Endothelial cell of umbilical vein (primary cell): ENCODE measurements around the gene CD72. TPM values are rescaled to one million over a fixed set of nuclear protein-coding genes. Genes with fewer than 3 reads are reported as not detected.
"Not testable (repeated sequence)": the region's sequence is repeated elsewhere in the genome, so short reads cannot be mapped to it uniquely, and the experiment has no call there.

Experiments used
- BruUV-seq: library from RNA; stranded (reverse); fragments of 400-500 nt; replicated peaks from 2 replicates; lab custom pipeline; 2021; lab: Mats Ljungman, UMichigan
- CTCF ChIA-PET: fragments of 300-600, 350-600 bp; sonication (Branson Sonifier 250); formaldehyde crosslinking; loops from one replicate; lab custom pipeline; 2021; ENCODE audit warnings: antibody characterized with exemption, inconsistent platforms; lab: Charles Lee
- POLR2A ChIA-PET: fragments of 300-600, 350-600 bp; sonication (Branson Sonifier 250); formaldehyde crosslinking; loops from one replicate; lab custom pipeline; 2021; ENCODE audit warnings: antibody characterized with exemption, inconsistent platforms; lab: Charles Lee
- DNase-seq: peaks from one replicate; pipeline ENCODE4 v3.0.0-alpha.2; 2011; ENCODE audit warnings: low read depth, low spot score
- FAIRE-seq: peaks from 2 replicates; lab custom pipeline; 2011; peaks lifted over from hg19 to GRCh38; lab: Jason Lieb, UNC
- H2AFZ ChIP-seq: 2 replicates; pipeline ENCODE4 v1.6.0; 2012; ENCODE audit warnings: low read depth, low read length, control low read depth, inconsistent platforms
- H3K27ac ChIP-seq: 2 replicates; pipeline ENCODE4 v1.5.1; 2011; ENCODE audit warnings: low read depth, mild to moderate bottlenecking, control low read depth, low read length, moderate library complexity; ENCODE audit not compliant: insufficient read depth
- H3K27me3 ChIP-seq, 2 experiments: 2 replicates each; pipeline versions ENCODE4 v1.6.0 to v1.6.1; 2011; ENCODE audit warnings: low read length in 2 of 2, mixed read lengths in 1 of 2; ENCODE audit not compliant: control insufficient read depth in 2 of 2, insufficient read depth in 2 of 2
- H3K36me3 ChIP-seq, 2 experiments: 2 replicates in 1 of 2; 3 replicates in 1 of 2; pipeline ENCODE4 v1.5.1; 2011; ENCODE audit warnings: low read length in 2 of 2, mild to moderate bottlenecking in 1 of 2, moderate library complexity in 1 of 2; ENCODE audit not compliant: control insufficient read depth in 2 of 2, insufficient read depth in 2 of 2; ENCODE audit errors: extremely low read depth in 1 of 2
- H3K4me1 ChIP-seq: 3 replicates; pipeline ENCODE4 v1.5.1; 2011; ENCODE audit warnings: mild to moderate bottlenecking, low read length; ENCODE audit not compliant: control insufficient read depth, insufficient read depth; ENCODE audit errors: extremely low read depth
- H3K4me2 ChIP-seq: 2 replicates; pipeline ENCODE4 v1.6.1; 2011; ENCODE audit warnings: low read length, control low read depth, mixed read lengths; ENCODE audit not compliant: insufficient read depth
- H3K4me3 ChIP-seq, 3 experiments: fragments of 200-600 bp in 1 of 3; sonication (generic), shearing (Covaris generic) in 1 of 3; replicated peaks in 1 of 3; 2 replicates each; pipeline ENCODE4 v1.5.1; 2011 to 2016; ENCODE audit warnings: control low read depth in 3 of 3, low read length in 3 of 3, mild to moderate bottlenecking in 2 of 3, inconsistent platforms in 1 of 3, low read depth in 1 of 3, moderate library complexity in 1 of 3; ENCODE audit not compliant: insufficient read depth in 1 of 3
- H3K79me2 ChIP-seq: 2 replicates; pipeline ENCODE4 v1.6.0; 2012; ENCODE audit warnings: low read length, inconsistent platforms; ENCODE audit not compliant: control insufficient read depth, insufficient read depth
- H3K9ac ChIP-seq: replicated peaks from 2 replicates; pipeline ENCODE3; 2011; ENCODE audit warnings: low read length, control low read depth; ENCODE audit not compliant: insufficient read depth; ENCODE audit errors: extremely low read depth
- H3K9me1 ChIP-seq: replicated peaks from 3 replicates; pipeline ENCODE4 v1.6.0; 2011; ENCODE audit warnings: mild to moderate bottlenecking, low read length; ENCODE audit not compliant: control insufficient read depth, insufficient read depth; ENCODE audit errors: extremely low read depth
- H3K9me3 ChIP-seq: replicated peaks from 2 replicates; pipeline ENCODE4 v1.5.1; 2012; ENCODE audit warnings: low read length, inconsistent platforms; ENCODE audit not compliant: control insufficient read depth, insufficient read depth
- H4K20me1 ChIP-seq: replicated peaks from 2 replicates; pipeline ENCODE3; 2011; ENCODE audit warnings: mild to moderate bottlenecking, low read length; ENCODE audit not compliant: control insufficient read depth, insufficient read depth; ENCODE audit errors: extremely low read depth
- CTCF ChIP-seq, 2 donors: IDR thresholded peaks; 1 replicate in 1 of 2; 2 replicates in 1 of 2; pipeline ENCODE4 v1.5.1; 2011; ENCODE audit warnings: low read length in 2 of 2, mild to moderate bottlenecking in 2 of 2, moderate library complexity in 2 of 2, control low read depth in 1 of 2, inconsistent platforms in 1 of 2, low read depth in 1 of 2; ENCODE audit not compliant: insufficient read depth in 1 of 2; ENCODE audit errors: extremely low read depth in 1 of 2
- EZH2 ChIP-seq: IDR thresholded peaks from 2 replicates; pipeline ENCODE4 v1.6.1; 2012; ENCODE audit warnings: borderline replicate concordance, low read depth, mild to moderate bottlenecking, moderate library complexity, low read length, inconsistent platforms; ENCODE audit not compliant: severe bottlenecking
- FOS ChIP-seq: IDR thresholded peaks from 2 replicates; pipeline ENCODE4 v1.6.1; 2011; ENCODE audit warnings: mild to moderate bottlenecking, low read length, moderate library complexity, borderline replicate concordance; ENCODE audit not compliant: insufficient read depth
- GATA2 ChIP-seq: IDR thresholded peaks from 2 replicates; pipeline ENCODE4 v1.7.0; 2011; ENCODE audit warnings: low read depth, mild to moderate bottlenecking, moderate library complexity, mixed read lengths, low read length; ENCODE audit not compliant: insufficient read length, insufficient read depth
- JUN ChIP-seq: IDR thresholded peaks from 2 replicates; pipeline ENCODE4 v1.6.1; 2011; ENCODE audit warnings: borderline replicate concordance, low read depth; ENCODE audit not compliant: insufficient read length, insufficient read depth
- MAX ChIP-seq: IDR thresholded peaks from 2 replicates; pipeline ENCODE4 v1.6.1; 2011; ENCODE audit not compliant: insufficient read depth, insufficient read length
- MYC ChIP-seq: IDR thresholded peaks from one replicate; pipeline ENCODE4 v1.6.1; 2011; ENCODE audit warnings: mild to moderate bottlenecking, low read depth, low read length
- POLR2A ChIP-seq: IDR thresholded peaks from 2 replicates; pipeline ENCODE4 v1.6.1; 2012; ENCODE audit warnings: low read depth, mild to moderate bottlenecking, control low read depth, low read length
- dilution Hi-C: fragments of 300-500 bp; cut with MboI; formaldehyde crosslinking; loops from one replicate; pipeline ENCODE4 v1.15.0; 2019; ENCODE audit warnings: low sequenced_read_pairs; ENCODE audit not compliant: extremely low pct_ligation_motif_present
- intact Hi-C: fragments of 100-400 bp; cut with micrococcal nuclease; formaldehyde crosslinking; loops from one replicate; pipeline ENCODE4 v1.10.0; 2022
- polyA plus RNA-seq, 4 experiments: library from polyadenylated mRNA; depleted of rRNA in 3 of 4; stranded (reverse) in 3 of 4; unstranded in 1 of 4; fragments of >200 nt; gene quantifications; 2 replicates each; pipeline versions ENCODE4 v1.2.1 to v1.2.3, GENCODE V29; 2011 to 2012; ENCODE audit warnings: missing spikeins in 1 of 4
- total RNA-seq: library from RNA; stranded (reverse); gene quantifications from 2 replicates; pipeline ENCODE4 v1.2.3, GENCODE V29; 2021

CD72 gene
- total and polyA plus RNA-seq, 2 donors (not counting 3 experiments of a cell fraction or from before 2014, with no cell fraction given), result 0.39 TPM; not detected in 1

- H3K9me1 ChIP-seq, result no peaks in the 10 kb centered on the region
- DNase-seq (no peak), FAIRE-seq (no peak)
- dilution Hi-C loops (no loop called here), intact Hi-C loops (no loop called here)
- no peak overlapping the region for H3K9ac ChIP-seq
- no peaks in the 10 kb centered on the region for H3K9me3 ChIP-seq
- H3K36me3 ChIP-seq, result no peaks in the 10 kb centered on the region
- TF ChIP-seq CTCF (IDR thresholded peaks at IDR 0.05; ENCODE audit: extremely low read depth in 1 of 2, insufficient read depth in 1 of 2, low read depth in 1 of 2, low read length in 2 of 2), result no peak
- TF ChIP-seq MAX, result no peak
- TF ChIP-seq POLR2A, result no peak
- TF ChIP-seq GATA2, result no peak
- no peak for TF ChIP-seq EZH2
- no peak for TF ChIP-seq MYC
- TF ChIP-seq FOS, result no peak
- TF ChIP-seq JUN, result no peak
- ChIA-PET CTCF (interaction anchor here (0.6 to 2.9 kb wide), 6 partner anchors 10 to 120 kb away, joined by 3 to 21 read pairs (median 4); no protein-coding TSS in a partner anchor), POLR2A (no interaction called here)
- no peaks in the 10 kb centered on the region for H3K79me2 ChIP-seq
- no peak overlapping the region for H3K4me2 ChIP-seq
- H2AFZ ChIP-seq, result no peak overlapping the region
- H3K27me3 ChIP-seq, result peaks cover 2 to 4% of the 10 kb centered on the region in 2 experiments
- H3K4me1 ChIP-seq, result peaks cover 4% of the 10 kb centered on the region
- H3K27ac ChIP-seq, result no peak overlapping the region
- no peak overlapping the region for H3K4me3 ChIP-seq
- no peaks in the 10 kb centered on the region for H4K20me1 ChIP-seq
- BruUV-seq, result no TSS peak
Observed at GRCh38 chr9:35598866-35599590, 19.2 kb downstream of the CD72 start.

- H3K4me3 ChIP-seq, H3K4me2 ChIP-seq, FAIRE-seq, H3K9me3 ChIP-seq, BruUV-seq, intact Hi-C loops, CTCF ChIA-PET, dilution Hi-C loops, H4K20me1 ChIP-seq, H3K36me3 ChIP-seq, H3K9ac ChIP-seq, H3K79me2 ChIP-seq, H3K27me3 ChIP-seq, DNase-seq, H3K4me1 ChIP-seq, H3K9me1 ChIP-seq, H3K27ac ChIP-seq, H2AFZ ChIP-seq: not testable (repeated sequence)
- POLR2A ChIA-PET, result interaction anchor here (0.6 kb wide), 1 partner anchor 24 kb away, joined by 4 read pairs; no protein-coding TSS in a partner anchor
Observed at GRCh38 chr9:35596907-35597306, 21.3 kb downstream of the CD72 start.
